ENCODE measurements around the gene MGAT3. TPM values are rescaled to one million over a fixed set of nuclear protein-coding genes. Genes with fewer than 3 reads are reported as not detected.
"Not testable (repeated sequence)": the region's sequence is repeated elsewhere in the genome, so short reads cannot be mapped to it uniquely, and the experiment has no call there.

MGAT3 gene
- total and polyA plus RNA-seq, 8 donors, result 0.89 to 12.0 (median 1.6) TPM

GRCh38 chr22:39503630-39504029, 46.8 kb downstream of the MGAT3 start:
- TF ChIP-seq CTCF (IDR thresholded peaks at IDR 0.05) (no peak), EP300 (IDR thresholded peaks at IDR 0.05) (no peak)
- peaks cover 27 to 60% (median 51%) of the 10 kb centered on the region in 4 donors for H3K4me1 ChIP-seq
- H3K4me3 ChIP-seq, result peak overlapping the region in 3 of 4 donors; percentile 95 to 99 (median 95)
- intact Hi-C loops (cut with DNase I; ENCODE audit: low total_unique reads), result no loop called here
- DNase-seq, result no peak
- no peaks in the 10 kb centered on the region for H3K9me3 ChIP-seq
- H3K27me3 ChIP-seq, result no peaks in the 10 kb centered on the region
- WGBS, 5 donors, result 45 to 66% (median 59%) methylated on average over 6 of the region's 6 CpGs
- H3K27ac ChIP-seq, result peak overlapping the region in 1 of 5 donors; percentile 91
- H3K36me3 ChIP-seq, result peaks cover 28 to 51% (median 47%) of the 10 kb centered on the region in 4 donors

GRCh38 chr22:39504071-39504470, 47.3 kb downstream of the MGAT3 start:
- DNase-seq, result no peak
- Histone ChIP-seq H3K27ac (no peak overlapping the region), H3K4me1 (peaks cover 27 to 57% (median 48%) of the 10 kb centered on the region in 4 donors), H3K27me3 (no peaks in the 10 kb centered on the region), H3K4me3 (peak overlapping the region in 1 of 4 donors; percentile 95), H3K36me3 (peaks cover 32 to 55% (median 51%) of the 10 kb centered on the region in 4 donors), H3K9me3 (no peaks in the 10 kb centered on the region)
- TF ChIP-seq POLR2A (IDR thresholded peaks at IDR 0.05) (no peak), CTCF (IDR thresholded peaks at IDR 0.05) (no peak), EP300 (IDR thresholded peaks at IDR 0.05) (no peak), POLR2AphosphoS5 (IDR thresholded peaks at IDR 0.05) (no peak)
- 92 to 94% (median 93%) methylated on average over 16 of the region's 16 CpGs for WGBS, 5 donors
- intact Hi-C loops (cut with DNase I; ENCODE audit: low total_unique reads), result no loop called here

- WGBS, 5 donors, result 75 to 91% (median 79%) methylated on average over 10 of the region's 10 CpGs
- H3K27ac ChIP-seq; intact Hi-C loops (cut with DNase I; ENCODE audit: low total_unique reads); DNase-seq; H3K27me3 ChIP-seq; H3K9me3 ChIP-seq; H3K4me3 ChIP-seq: not testable (repeated sequence)
- H3K36me3 ChIP-seq, result peaks cover 55 to 84% (median 81%) of the 10 kb centered on the region in 4 donors
- H3K4me1 ChIP-seq, result peaks cover 12 to 38% (median 32%) of the 10 kb centered on the region in 4 donors
Measured at GRCh38 chr22:39507021-39507420, 50.2 kb downstream of the MGAT3 start.

- intact Hi-C loops (cut with DNase I; ENCODE audit: low total_unique reads), result no loop called here
- Histone ChIP-seq H3K4me1 (peaks cover 7 to 30% (median 23%) of the 10 kb centered on the region in 4 donors), H3K36me3 (peaks cover 69 to 98% (median 94%) of the 10 kb centered on the region in 4 donors), H3K9me3 (no peaks in the 10 kb centered on the region), H3K4me3 (no peak overlapping the region), H3K27me3 (no peaks in the 10 kb centered on the region), H3K27ac (no peak overlapping the region)
- WGBS, 5 donors, result 59 to 75% (median 66%) methylated on average over 4 of the region's 4 CpGs
- no peak for TF ChIP-seq EP300 (IDR thresholded peaks at IDR 0.05)
- TF ChIP-seq POLR2AphosphoS5 (IDR thresholded peaks at IDR 0.05), result no peak
- no peak for TF ChIP-seq POLR2A (IDR thresholded peaks at IDR 0.05)
- TF ChIP-seq CTCF (IDR thresholded peaks at IDR 0.05), result no peak
- DNase-seq, result no peak
Measured at GRCh38 chr22:39508393-39508792, 51.6 kb downstream of the MGAT3 start.

GRCh38 chr22:39510529-39511149, 53.8 kb downstream of the MGAT3 start:
- Histone ChIP-seq H3K4me1 (peaks cover 0 to 17% (median 6%) of the 10 kb centered on the region in 4 donors), H3K9me3 (no peaks in the 10 kb centered on the region), H3K4me3 (no peak overlapping the region), H3K27me3 (no peaks in the 10 kb centered on the region), H3K27ac (no peak overlapping the region), H3K36me3 (peaks cover 70 to 100% (median 100%) of the 10 kb centered on the region in 4 donors)
- intact Hi-C loops (cut with DNase I; ENCODE audit: low total_unique reads), result loop anchor here (10.0 kb wide), 1 partner anchor 106 kb away; no protein-coding TSS in a partner anchor
- no peak for DNase-seq
- TF ChIP-seq POLR2A (IDR thresholded peaks at IDR 0.05) (no peak), EP300 (IDR thresholded peaks at IDR 0.05) (no peak), POLR2AphosphoS5 (IDR thresholded peaks at IDR 0.05) (no peak), CTCF (IDR thresholded peaks at IDR 0.05) (no peak)
- 85 to 95% (median 92%) methylated on average over 4 of the region's 4 CpGs for WGBS, 5 donors
